Upper lobe of left lung (tissue), 4 donors: ENCODE results near the gene TMEM86A.

ENCODE experiments used
- CTCF ChIP-seq, 6 experiments: fragments of 450-650 bp in 4 of 6; fragments of 200-600 bp in 2 of 6; sonication (generic) in 2 of 6; IDR thresholded peaks; one replicate each; pipeline ENCODE4 v1.5.1; 2016 to 2019; ENCODE audit warnings: antibody characterized with exemption in 6 of 6
- EP300 ChIP-seq, 4 donors: sonication (generic); formaldehyde crosslinking; IDR thresholded peaks; one replicate each; pipeline ENCODE4 v1.5.1; 2017; ENCODE audit warnings: antibody characterized with exemption in 4 of 4, control low read depth in 2 of 4
- POLR2A ChIP-seq, 4 donors: fragments of 450-650 bp; IDR thresholded peaks; one replicate each; pipeline ENCODE4 v1.5.1; 2016 to 2017; ENCODE audit warnings: antibody characterized with exemption in 4 of 4, mild to moderate bottlenecking in 2 of 4

- TF ChIP-seq CTCF (IDR thresholded peaks at IDR 0.05) (no peak), POLR2A (IDR thresholded peaks at IDR 0.05) (no peak), EP300 (IDR thresholded peaks at IDR 0.05) (no peak)
These were observed 22.4 kb downstream of the TMEM86A start for GRCh38 chr11:18720808-18721560.
